Measurements from ENCODE around the gene TPPP. TPM values are rescaled to one million over a fixed set of nuclear protein-coding genes. Genes with fewer than 3 reads are reported as not detected.
"Not testable (repeated sequence)": the region's sequence is repeated elsewhere in the genome, so short reads cannot be mapped to it uniquely, and the experiment has no call there.

The TPPP gene
- total RNA-seq, 1 experiment from 2014 or later = 1.8 TPM

- no peak for TF ChIP-seq ZNF532 (CRISPR knock-in tag; IDR thresholded peaks at IDR 0.05; ENCODE audit: borderline replicate concordance)
- TF ChIP-seq PREB (CRISPR knock-in tag; IDR thresholded peaks at IDR 0.05; ENCODE audit: borderline replicate concordance) = no peak
- no peak for TF ChIP-seq ZBTB21 (CRISPR knock-in tag; IDR thresholded peaks at IDR 0.05; ENCODE audit: borderline replicate concordance)
- TF ChIP-seq NFATC4 (CRISPR knock-in tag; IDR thresholded peaks at IDR 0.05) = no peak
- TF ChIP-seq GRHL2 (CRISPR knock-in tag; IDR thresholded peaks at IDR 0.05; ENCODE audit: insufficient replicate concordance, severe bottlenecking) = no peak
Observed at GRCh38 chr5:633501-633955, 59.6 kb downstream of the TPPP start (continued).

GRCh38 chr5:628351-629205 lies 64.6 kb downstream of the TPPP start:
- H3K27me3 Mint-ChIP-seq (ENCODE audit: low read depth); ATAC-seq; H3K4me1 Mint-ChIP-seq; DNase-seq (ENCODE audit: low spot score); H3K9me3 Mint-ChIP-seq; H3K4me3 Mint-ChIP-seq; CTCF ChIA-PET; H3K27ac Mint-ChIP-seq: not testable (repeated sequence)
- H3K36me3 Mint-ChIP-seq = peaks cover 41% of the 10 kb centered on the region
- POLR2A ChIA-PET = interaction anchor here (0.6 kb wide), 1 partner anchor 14 kb away, joined by 3 read pairs; no protein-coding TSS in a partner anchor

- ChIA-PET POLR2A (no interaction called here), CTCF (no interaction called here)
- H3K9me3 Mint-ChIP-seq = no peaks in the 10 kb centered on the region
- DNase-seq (ENCODE audit: low spot score) (no peak), ATAC-seq (no peak)
- TF ChIP-seq ZBTB43 (CRISPR knock-in tag; IDR thresholded peaks at IDR 0.05) (no peak), ZNF416 (CRISPR knock-in tag; IDR thresholded peaks at IDR 0.05) (no peak), GRHL2 (CRISPR knock-in tag; IDR thresholded peaks at IDR 0.05; ENCODE audit: insufficient replicate concordance, severe bottlenecking) (no peak), CREB1 (CRISPR knock-in tag; IDR thresholded peaks at IDR 0.05) (no peak), ZNF423 (CRISPR knock-in tag; IDR thresholded peaks at IDR 0.05) (no peak), ZNF425 (CRISPR knock-in tag; conservative IDR thresholded peaks at IDR 0.05) (no peak), MAX (CRISPR knock-in tag; IDR thresholded peaks at IDR 0.05) (no peak), NR2C2 (CRISPR knock-in tag; IDR thresholded peaks at IDR 0.05) (no peak), SOX15 (CRISPR knock-in tag; IDR thresholded peaks at IDR 0.05) (no peak), ZMAT4 (CRISPR knock-in tag; IDR thresholded peaks at IDR 0.05) (no peak), EMX1 (CRISPR knock-in tag; IDR thresholded peaks at IDR 0.05) (no peak), JUN (CRISPR knock-in tag; IDR thresholded peaks at IDR 0.05) (no peak)
- no peak overlapping the region; the same call in 1 of the 2 replicates for H3K27ac Mint-ChIP-seq
- peaks cover 40% of the 10 kb centered on the region for H3K36me3 Mint-ChIP-seq
- no peak overlapping the region for H3K4me3 Mint-ChIP-seq
- H3K4me1 Mint-ChIP-seq = no peaks in the 10 kb centered on the region
- no peaks in the 10 kb centered on the region for H3K27me3 Mint-ChIP-seq (ENCODE audit: low read depth)
Observed at GRCh38 chr5:627840-628239, 65.3 kb downstream of the TPPP start.
